SJSA1 (cell line): ENCODE data around the gene ANLN. TPM values are rescaled to one million over a fixed set of nuclear protein-coding genes. Genes with fewer than 3 reads are reported as not detected.
"Not testable (repeated sequence)": the region's sequence is repeated elsewhere in the genome, so short reads cannot be mapped to it uniquely, and the experiment has no call there.

Source experiments
- DNase-seq, 2 experiments: peaks; one replicate each; pipeline ENCODE4 v3.0.0-alpha.2; 2015 to 2020; ENCODE audit warnings: low spot score in 2 of 2, low read depth in 1 of 2
- H3K27ac ChIP-seq: fragments of 250-450 bp; sonication (Bioruptor Pico); 2 replicates; pipeline ENCODE4 v1.5.1; 2020; ENCODE audit warnings: mild to moderate bottlenecking, moderate library complexity
- H3K27me3 ChIP-seq: fragments of 250-450 bp; sonication (Bioruptor Pico); replicated peaks from 2 replicates; pipeline ENCODE4 v1.5.1; 2020; ENCODE audit warnings: mild to moderate bottlenecking, moderate library complexity
- H3K36me3 ChIP-seq: fragments of 250-450 bp; sonication (Bioruptor Pico); 2 replicates; pipeline ENCODE4 v1.5.1; 2020; ENCODE audit warnings: mild to moderate bottlenecking
- H3K4me1 ChIP-seq: fragments of 250-450 bp; sonication (Bioruptor Pico); replicated peaks from 2 replicates; pipeline ENCODE4 v1.6.1; 2021; ENCODE audit warnings: mild to moderate bottlenecking
- H3K4me3 ChIP-seq: fragments of 250-450 bp; sonication (Bioruptor Pico); 2 replicates; pipeline ENCODE4 v1.5.1; 2020; ENCODE audit warnings: mild to moderate bottlenecking
- H3K9me3 ChIP-seq: fragments of 250-450 bp; sonication (Bioruptor Pico); replicated peaks from 2 replicates; pipeline ENCODE4 v1.5.1; 2020; ENCODE audit warnings: mild to moderate bottlenecking
- total RNA-seq: library from RNA; depleted of rRNA; stranded (reverse); fragments of >200 nt; shearing (Covaris generic); gene quantifications from 2 replicates; pipeline ENCODE4 v1.2.3, GENCODE V29; 2014; rRNA removed

ANLN gene
- total RNA-seq, 1 experiment from 2014 or later, result 397 TPM

DNA sequence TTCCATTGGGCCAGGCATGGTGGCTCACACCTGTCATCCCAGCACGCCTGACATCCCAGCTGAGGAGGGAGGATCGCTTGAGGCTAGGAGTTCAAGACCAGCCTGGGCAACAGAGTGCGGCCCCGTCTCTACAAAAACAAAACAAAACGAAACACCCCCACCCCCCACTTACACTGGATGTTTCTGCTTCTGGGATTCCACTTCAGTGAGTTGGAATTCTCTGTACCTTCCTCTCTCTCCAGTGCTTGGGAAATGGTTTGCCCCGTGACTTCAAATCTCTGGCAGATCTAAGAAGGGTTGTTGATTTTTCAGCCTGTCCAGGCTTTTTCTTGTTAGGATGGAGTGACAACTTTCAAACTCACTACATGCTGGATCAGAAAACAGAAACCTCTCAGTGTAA lies 106.9 kb downstream of the ANLN start:
- no peaks in the 10 kb centered on the region for H3K9me3 ChIP-seq

GRCh38 chr7:36497176-36497575 lies 107.5 kb downstream of the ANLN start:
- H3K4me1 ChIP-seq, result peaks cover 17% of the 10 kb centered on the region
- not testable (repeated sequence) for DNase-seq, H3K27me3 ChIP-seq, H3K36me3 ChIP-seq, H3K9me3 ChIP-seq, H3K4me3 ChIP-seq, H3K27ac ChIP-seq

More for the DNA sequence above, 106.9 kb downstream of the ANLN start:
- H3K4me3 ChIP-seq, result no peak overlapping the region
- H3K4me1 ChIP-seq, result peaks cover 17% of the 10 kb centered on the region
- no peaks in the 10 kb centered on the region for H3K27me3 ChIP-seq
- DNase-seq, result no peak
- no peak overlapping the region for H3K27ac ChIP-seq
- no peaks in the 10 kb centered on the region for H3K36me3 ChIP-seq

DNA sequence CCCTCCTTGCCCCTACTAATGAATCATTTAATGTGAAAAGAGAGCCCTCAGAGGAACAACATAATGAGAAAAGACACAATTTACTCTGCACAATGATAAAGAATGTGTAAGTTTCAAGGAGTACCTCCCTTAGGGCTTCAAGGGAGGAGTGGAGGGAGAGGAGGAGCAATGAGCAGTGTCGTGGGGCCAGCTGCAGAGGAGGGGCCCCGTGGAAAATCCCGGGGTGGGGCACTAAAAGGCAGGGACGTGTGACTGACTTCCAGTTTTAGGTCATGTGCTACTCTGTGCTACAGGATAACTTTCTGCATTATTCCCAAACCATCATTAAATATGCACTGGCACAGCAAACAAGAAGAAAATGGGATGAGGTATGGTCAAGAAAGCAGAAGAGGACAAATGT lies 108.1 kb downstream of the ANLN start:
- Histone ChIP-seq H3K27ac (no peak overlapping the region), H3K4me1 (peaks cover 17% of the 10 kb centered on the region), H3K27me3 (no peaks in the 10 kb centered on the region), H3K9me3 (no peaks in the 10 kb centered on the region), H3K4me3 (no peak overlapping the region), H3K36me3 (no peaks in the 10 kb centered on the region)
- DNase-seq, result no peak

Other genes with a start within 250 kb of the ANLN start
- gene EEPD1, start 236.6 kb upstream of the ANLN start, total RNA-seq, result 12.4 and 27.6 TPM in 2 replicates